ENCODE measurements around the gene TMEM40.
"Not testable (repeated sequence)": the region's sequence is repeated elsewhere in the genome, so short reads cannot be mapped to it uniquely, and the experiment has no call there.

TMEM40 gene

GRCh38 chr3:12775970-12776369, 16.9 kb upstream of the TMEM40 start:
- DNase-seq (ENCODE audit: low spot score), result not testable (repeated sequence)

- DNase-seq (ENCODE audit: low spot score), result no peak
Measured at GRCh38 chr3:12775226-12775625, 16.2 kb upstream of the TMEM40 start.

GRCh38 chr3:12774619-12775018, 15.6 kb upstream of the TMEM40 start:
- no peak for DNase-seq (ENCODE audit: low spot score)

- no peak for DNase-seq (ENCODE audit: low spot score)
Measured at GRCh38 chr3:12773710-12774086, 14.6 kb upstream of the TMEM40 start.

GRCh38 chr3:12773030-12773709, 14.1 kb upstream of the TMEM40 start:
- DNase-seq (ENCODE audit: low spot score), result no peak

- DNase-seq (ENCODE audit: low spot score), result no peak
Measured at GRCh38 chr3:12772462-12772861, 13.4 kb upstream of the TMEM40 start.

GRCh38 chr3:12771236-12771635, 12.2 kb upstream of the TMEM40 start:
- DNase-seq (ENCODE audit: low spot score), result no peak

- no peak for DNase-seq (ENCODE audit: low spot score)
Measured at GRCh38 chr3:12769761-12770160, 10.7 kb upstream of the TMEM40 start.

- no peak for DNase-seq (ENCODE audit: low spot score)
Measured at GRCh38 chr3:12768579-12769527, 9.8 kb upstream of the TMEM40 start.

- no peak for DNase-seq (ENCODE audit: low spot score)
Measured at GRCh38 chr3:12766541-12766940, 7.5 kb upstream of the TMEM40 start.

- DNase-seq (ENCODE audit: low spot score), result no peak
Measured at GRCh38 chr3:12764171-12764776, 5.2 kb upstream of the TMEM40 start.

- DNase-seq (ENCODE audit: low spot score), result no peak
Measured at GRCh38 chr3:12759693-12760565, 870 bp upstream of the TMEM40 start.

- DNase-seq (ENCODE audit: low spot score), result no peak
Measured at GRCh38 chr3:12758025-12758781, 856 bp downstream of the TMEM40 start.

- no peak for DNase-seq (ENCODE audit: low spot score)
Measured at GRCh38 chr3:12756635-12757034, 2.4 kb downstream of the TMEM40 start.

GRCh38 chr3:12756175-12756574, 2.9 kb downstream of the TMEM40 start:
- DNase-seq (ENCODE audit: low spot score), result no peak

- DNase-seq (ENCODE audit: low spot score), result no peak
Measured at GRCh38 chr3:12755754-12756153, 3.3 kb downstream of the TMEM40 start.

- DNase-seq (ENCODE audit: low spot score), result no peak
Measured at GRCh38 chr3:12754313-12754712, 4.7 kb downstream of the TMEM40 start.

- DNase-seq (ENCODE audit: low spot score), result no peak
Measured at GRCh38 chr3:12753275-12754028, 5.6 kb downstream of the TMEM40 start.

GRCh38 chr3:12752809-12753208, 6.2 kb downstream of the TMEM40 start:
- DNase-seq (ENCODE audit: low spot score), result no peak

GRCh38 chr3:12752102-12752501, 7.0 kb downstream of the TMEM40 start:
- DNase-seq (ENCODE audit: low spot score), result no peak

Measured in Ammon's horn (tissue), 1 donor.